Keratinocyte (primary cell): ENCODE results near the gene A2ML1.
"Not testable (repeated sequence)": the region's sequence is repeated elsewhere in the genome, so short reads cannot be mapped to it uniquely, and the experiment has no call there.

Source experiments
- CTCF ChIP-seq, 3 experiments: IDR thresholded peaks in 1 of 3; conservative IDR thresholded peaks in 1 of 3; optimal IDR thresholded peaks in 1 of 3; 2 replicates in 2 of 3; 3 replicates in 1 of 3; pipeline versions ENCODE3 to v1.5.1; 2011; ENCODE audit warnings: low read length in 3 of 3, mild to moderate bottlenecking in 3 of 3, moderate library complexity in 2 of 3, control low read depth in 1 of 3, inconsistent platforms in 1 of 3; ENCODE audit not compliant: insufficient read depth in 2 of 3; ENCODE audit errors: extremely low read depth in 1 of 3
- EZH2 ChIP-seq: IDR thresholded peaks from one replicate; pipeline ENCODE4 v1.6.1; 2012; ENCODE audit warnings: inconsistent platforms, mild to moderate bottlenecking, low read length, moderate library complexity

DNA sequence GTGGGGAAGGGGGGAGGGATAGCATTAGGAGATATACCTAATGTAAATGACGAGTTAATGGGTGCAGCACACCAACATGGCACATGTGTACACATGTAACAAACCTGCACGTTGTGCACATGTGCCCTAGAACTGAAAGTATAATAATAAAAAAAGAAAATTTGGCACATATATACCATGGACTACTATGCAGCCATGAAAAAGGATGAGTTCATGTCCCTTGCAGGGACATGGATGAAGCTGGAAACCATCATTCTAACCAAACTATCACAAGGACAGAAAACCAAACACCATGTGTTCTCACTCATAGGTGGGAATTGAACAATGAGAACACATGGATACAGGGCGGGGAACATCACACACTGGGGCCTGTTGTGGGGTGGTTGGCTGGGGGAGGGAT, 21.2 kb upstream of the A2ML1 start:
- TF ChIP-seq CTCF (optimal IDR thresholded peaks at IDR 0.05 in 1 of 3, IDR thresholded peaks at IDR 0.05 in 1 of 3, conservative IDR thresholded peaks at IDR 0.05 in 1 of 3; ENCODE audit: extremely low read depth in 1 of 3, insufficient read depth in 2 of 3, low read length in 3 of 3); EZH2: not testable (repeated sequence)
